ENCODE measurements around the gene BDKRB2.

Gene BDKRB2

GRCh38 chr14:96204151-96205058 lies at the start of gene BDKRB2:
Gene BDKRB2, plus strand, starts transcription at chr14:96204839. Its CDS starts 32,269 bp downstream, at chr14:96237108.
- DNase-seq, result no peak

GRCh38 chr14:96154900-96155299 lies 49.7 kb upstream of the BDKRB2 start:
- no peak for DNase-seq

- DNase-seq, result no peak
These were observed 47.6 kb upstream of the BDKRB2 start for GRCh38 chr14:96156804-96157760.

GRCh38 chr14:96158735-96159134 lies 45.9 kb upstream of the BDKRB2 start:
- no peak for DNase-seq

GRCh38 chr14:96160076-96160912 lies 44.3 kb upstream of the BDKRB2 start:
- no peak for DNase-seq

GRCh38 chr14:96160913-96161310 lies 43.7 kb upstream of the BDKRB2 start:
- no peak for DNase-seq

- no peak for DNase-seq
These were observed 43.0 kb upstream of the BDKRB2 start for GRCh38 chr14:96161636-96162035.

GRCh38 chr14:96162265-96162664 lies 42.4 kb upstream of the BDKRB2 start:
- DNase-seq, result no peak

- no peak for DNase-seq
These were observed 41.9 kb upstream of the BDKRB2 start for GRCh38 chr14:96162741-96163140.

GRCh38 chr14:96164861-96165490 lies 39.7 kb upstream of the BDKRB2 start:
- no peak for DNase-seq

- DNase-seq, result no peak
These were observed 38.9 kb upstream of the BDKRB2 start for GRCh38 chr14:96165493-96166436.

- DNase-seq, result no peak
These were observed 38.0 kb upstream of the BDKRB2 start for GRCh38 chr14:96166461-96167223.

- no peak for DNase-seq
These were observed 37.2 kb upstream of the BDKRB2 start for GRCh38 chr14:96167224-96168148.

GRCh38 chr14:96168581-96168980 lies 36.1 kb upstream of the BDKRB2 start:
- DNase-seq, result no peak

- DNase-seq, result no peak
These were observed 33.6 kb upstream of the BDKRB2 start for GRCh38 chr14:96170961-96171592.

GRCh38 chr14:96173636-96174475 lies 30.8 kb upstream of the BDKRB2 start:
- no peak for DNase-seq

- no peak for DNase-seq
These were observed 28.4 kb upstream of the BDKRB2 start for GRCh38 chr14:96176275-96176674.
